ENCODE data around the gene TPRG1L.

Gene TPRG1L

GRCh38 chr1:3590951-3591865, 33.6 kb upstream of the TPRG1L start:
- TF ChIP-seq ZNF544 (tag by site-specific recombination; IDR thresholded peaks at IDR 0.05), result no peak
- no peak for TF ChIP-seq PBX3 (CRISPR knock-in tag; IDR thresholded peaks at IDR 0.05)
- TF ChIP-seq FEZF1 (tag by site-specific recombination; IDR thresholded peaks at IDR 0.05), result no peak
- no peak for TF ChIP-seq OVOL3 (tag by site-specific recombination; IDR thresholded peaks at IDR 0.05)
- no peak for TF ChIP-seq TRIM28 (IDR thresholded peaks at IDR 0.05; ENCODE audit: borderline replicate concordance, low read length)
- TF ChIP-seq, protein P1, sequence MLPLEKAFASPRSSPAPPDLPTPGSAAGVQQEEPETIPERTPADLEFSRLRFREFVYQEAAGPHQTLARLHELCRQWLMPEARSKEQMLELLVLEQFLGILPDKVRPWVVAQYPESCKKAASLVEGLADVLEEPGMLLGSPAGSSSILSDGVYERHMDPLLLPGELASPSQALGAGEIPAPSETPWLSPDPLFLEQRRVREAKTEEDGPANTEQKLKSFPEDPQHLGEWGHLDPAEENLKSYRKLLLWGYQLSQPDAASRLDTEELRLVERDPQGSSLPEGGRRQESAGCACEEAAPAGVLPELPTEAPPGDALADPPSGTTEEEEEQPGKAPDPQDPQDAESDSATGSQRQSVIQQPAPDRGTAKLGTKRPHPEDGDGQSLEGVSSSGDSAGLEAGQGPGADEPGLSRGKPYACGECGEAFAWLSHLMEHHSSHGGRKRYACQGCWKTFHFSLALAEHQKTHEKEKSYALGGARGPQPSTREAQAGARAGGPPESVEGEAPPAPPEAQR (tag by site-specific recombination; IDR thresholded peaks at IDR 0.05), result no peak
- TF ChIP-seq ZNF785 (tag by site-specific recombination; IDR thresholded peaks at IDR 0.05), result no peak
- no peak for TF ChIP-seq ZNF174 (tag by site-specific recombination; IDR thresholded peaks at IDR 0.05)
- TF ChIP-seq HOXD13 (CRISPR knock-in tag; IDR thresholded peaks at IDR 0.05; ENCODE audit: borderline replicate concordance), result no peak
- TF ChIP-seq, protein P2, sequence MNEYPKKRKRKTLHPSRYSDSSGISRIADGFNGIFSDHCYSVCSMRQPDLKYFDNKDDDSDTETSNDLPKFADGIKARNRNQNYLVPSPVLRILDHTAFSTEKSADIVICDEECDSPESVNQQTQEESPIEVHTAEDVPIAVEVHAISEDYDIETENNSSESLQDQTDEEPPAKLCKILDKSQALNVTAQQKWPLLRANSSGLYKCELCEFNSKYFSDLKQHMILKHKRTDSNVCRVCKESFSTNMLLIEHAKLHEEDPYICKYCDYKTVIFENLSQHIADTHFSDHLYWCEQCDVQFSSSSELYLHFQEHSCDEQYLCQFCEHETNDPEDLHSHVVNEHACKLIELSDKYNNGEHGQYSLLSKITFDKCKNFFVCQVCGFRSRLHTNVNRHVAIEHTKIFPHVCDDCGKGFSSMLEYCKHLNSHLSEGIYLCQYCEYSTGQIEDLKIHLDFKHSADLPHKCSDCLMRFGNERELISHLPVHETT (tag by site-specific recombination; IDR thresholded peaks at IDR 0.05), result no peak
- no peak for TF ChIP-seq SCRT1 (tag by site-specific recombination; IDR thresholded peaks at IDR 0.05; ENCODE audit: borderline replicate concordance)
- POLR2A ChIA-PET, result no interaction called here
- Histone ChIP-seq H3K36me3 (ENCODE audit: control insufficient read depth in 2 of 2, insufficient read depth in 1 of 2, low read length in 2 of 2) (no peaks in the 10 kb centered on the region), H3K9me3 (ENCODE audit: control insufficient read depth, insufficient read depth, low read depth, low read length) (no peaks in the 10 kb centered on the region), H3K4me1 (ENCODE audit: control insufficient read depth, insufficient read depth, low read length) (no peaks in the 10 kb centered on the region), H3K27ac (ENCODE audit: extremely low read depth, low read depth, low read length) (no peak overlapping the region), H3K4me3 (ENCODE audit: low read depth, low read length) (no peak overlapping the region)
- CTCF ChIA-PET, result interaction anchor here (0.7 to 1.8 kb wide), 10 partner anchors 9 to 138 kb away, joined by 3 to 17 read pairs (median 4); no protein-coding TSS in a partner anchor

DNA sequence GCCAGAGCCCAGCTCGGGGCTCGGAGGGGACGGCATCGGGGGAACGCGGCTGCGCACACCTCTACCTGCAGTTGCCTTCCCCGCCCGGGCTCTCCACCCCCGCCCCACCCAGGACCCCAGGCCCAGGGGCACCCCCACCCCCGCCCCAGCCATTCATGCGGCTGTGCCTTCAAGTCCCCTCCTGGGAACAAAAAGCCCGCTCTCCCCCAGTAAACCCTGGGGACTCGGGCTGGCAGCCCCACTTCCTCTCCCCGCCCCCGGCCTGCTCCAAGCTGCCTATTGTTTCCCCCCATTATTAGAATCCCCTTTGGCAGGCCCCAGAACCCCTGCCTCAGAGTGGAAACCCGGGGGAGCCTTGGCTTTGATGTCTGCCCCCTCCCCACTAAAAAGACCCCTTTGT, 31.5 kb upstream of the TPRG1L start:
- POLR2A ChIA-PET, result no interaction called here
- Histone ChIP-seq H3K36me3 (ENCODE audit: control insufficient read depth in 2 of 2, insufficient read depth in 1 of 2, low read length in 2 of 2) (no peaks in the 10 kb centered on the region), H3K27ac (ENCODE audit: extremely low read depth, low read depth, low read length) (no peak overlapping the region), H3K9me3 (ENCODE audit: control insufficient read depth, insufficient read depth, low read depth, low read length) (no peaks in the 10 kb centered on the region), H3K4me1 (ENCODE audit: control insufficient read depth, insufficient read depth, low read length) (no peaks in the 10 kb centered on the region), H3K4me3 (ENCODE audit: low read depth, low read length) (no peak overlapping the region)
- CTCF ChIA-PET, result interaction anchor here (0.6 to 0.8 kb wide), 3 partner anchors 18 to 1013 kb away, joined by 3 to 6 read pairs (median 4); partner anchors contain the start of gene MEGF6
- no peak for TF ChIP-seq ZNF155 (tag by site-specific recombination; IDR thresholded peaks at IDR 0.05)
- no peak for TF ChIP-seq ZNF274 (IDR thresholded peaks at IDR 0.05; ENCODE audit: low read length)
- TF ChIP-seq ZNF274 (tag by site-specific recombination; IDR thresholded peaks at IDR 0.05; ENCODE audit: borderline replicate concordance), result no peak
- TF ChIP-seq ZNF514 (tag by site-specific recombination; IDR thresholded peaks at IDR 0.05), result no peak
- no peak for TF ChIP-seq ZNF223 (tag by site-specific recombination; IDR thresholded peaks at IDR 0.05)
- no peak for TF ChIP-seq ZNF529 (tag by site-specific recombination; IDR thresholded peaks at IDR 0.05; ENCODE audit: insufficient replicate concordance)
- no peak for TF ChIP-seq SETDB1 (IDR thresholded peaks at IDR 0.05; ENCODE audit: insufficient read length, low read length)
- TF ChIP-seq MYNN (tag by site-specific recombination; IDR thresholded peaks at IDR 0.05; ENCODE audit: borderline replicate concordance), result no peak
